Endothelial cell (in vitro differentiated cells): Measurements from ENCODE around the gene PPIA. TPM values are rescaled to one million over a fixed set of nuclear protein-coding genes. Genes with fewer than 3 reads are reported as not detected.

Source experiments
- DNase-seq: peaks from one replicate; pipeline ENCODE4 v3.0.0; 2021; ENCODE audit warnings: low spot score
- H3K27ac Mint-ChIP-seq: one replicate; pipeline ENCODE4 v1.8.0; 2021; ENCODE audit warnings: mixed read lengths, inconsistent platforms; ENCODE audit not compliant: unreplicated experiment
- H3K27me3 Mint-ChIP-seq: one replicate; pipeline ENCODE4 v1.8.0; 2021; ENCODE audit warnings: mild to moderate bottlenecking, moderate library complexity, mixed read lengths, inconsistent platforms; ENCODE audit not compliant: unreplicated experiment
- H3K36me3 Mint-ChIP-seq: one replicate; pipeline ENCODE4 v1.8.0; 2021; ENCODE audit warnings: mild to moderate bottlenecking, low read depth, mixed read lengths, inconsistent platforms; ENCODE audit not compliant: unreplicated experiment
- H3K4me1 Mint-ChIP-seq: one replicate; pipeline ENCODE4 v1.8.0; 2021; ENCODE audit warnings: mild to moderate bottlenecking, mixed read lengths, inconsistent platforms; ENCODE audit not compliant: unreplicated experiment
- H3K4me3 Mint-ChIP-seq: one replicate; pipeline ENCODE4 v1.8.0; 2021; ENCODE audit warnings: mild to moderate bottlenecking, mixed read lengths, inconsistent platforms; ENCODE audit not compliant: unreplicated experiment
- H3K9me3 Mint-ChIP-seq: one replicate; pipeline ENCODE4 v1.8.0; 2021; ENCODE audit warnings: mixed read lengths, inconsistent platforms; ENCODE audit not compliant: unreplicated experiment
- long read RNA-seq: library from polyadenylated mRNA; unstranded; transcript quantifications from one replicate; pipeline ENCODE4 v2.0.0, GENCODE V29; 2020; ENCODE audit not compliant: unreplicated experiment
- total RNA-seq: library from RNA; stranded (reverse); fragmentation: NEBNext Ultra II Directional; extraction: Animal tissue kit (Norgen Biotek cat#: 25700); gene quantifications from one replicate; pipeline ENCODE4 v1.2.1, GENCODE V29; 2021; ENCODE audit not compliant: unreplicated experiment
- TF ChIP-seq, protein P1 (sequence below): fragments of 200-600 bp; sonication (generic); IDR thresholded peaks from one replicate; pipeline ENCODE4 v1.5.0; 2021; ENCODE audit warnings: antibody characterized with exemption; ENCODE audit not compliant: unreplicated experiment

The PPIA gene
- 1,721 TPM for total RNA-seq
- long read RNA-seq, transcript PPIA-201 (6 exons, 818 nt): minor isoform, 5 of 1,840 reads
- long read RNA-seq, transcript PPIA-204 (5 exons, 2,238 nt): major isoform, 1,801 of 1,840 reads
- long read RNA-seq, transcript PPIA-208 (6 exons, 907 nt): minor isoform, 5 of 1,840 reads
- long read RNA-seq, partial matches to known transcripts: 9 of 1,840 reads
- long read RNA-seq, other reads (novel, unspliced or antisense): 20 of 1,840 reads

GRCh38 chr7:44796504-44797328 lies at the start of gene PPIA:
Gene PPIA, plus strand, starts transcription at chr7:44796681. Its CDS starts 44 bp downstream, at chr7:44796725.
- TF ChIP-seq, protein P1, sequence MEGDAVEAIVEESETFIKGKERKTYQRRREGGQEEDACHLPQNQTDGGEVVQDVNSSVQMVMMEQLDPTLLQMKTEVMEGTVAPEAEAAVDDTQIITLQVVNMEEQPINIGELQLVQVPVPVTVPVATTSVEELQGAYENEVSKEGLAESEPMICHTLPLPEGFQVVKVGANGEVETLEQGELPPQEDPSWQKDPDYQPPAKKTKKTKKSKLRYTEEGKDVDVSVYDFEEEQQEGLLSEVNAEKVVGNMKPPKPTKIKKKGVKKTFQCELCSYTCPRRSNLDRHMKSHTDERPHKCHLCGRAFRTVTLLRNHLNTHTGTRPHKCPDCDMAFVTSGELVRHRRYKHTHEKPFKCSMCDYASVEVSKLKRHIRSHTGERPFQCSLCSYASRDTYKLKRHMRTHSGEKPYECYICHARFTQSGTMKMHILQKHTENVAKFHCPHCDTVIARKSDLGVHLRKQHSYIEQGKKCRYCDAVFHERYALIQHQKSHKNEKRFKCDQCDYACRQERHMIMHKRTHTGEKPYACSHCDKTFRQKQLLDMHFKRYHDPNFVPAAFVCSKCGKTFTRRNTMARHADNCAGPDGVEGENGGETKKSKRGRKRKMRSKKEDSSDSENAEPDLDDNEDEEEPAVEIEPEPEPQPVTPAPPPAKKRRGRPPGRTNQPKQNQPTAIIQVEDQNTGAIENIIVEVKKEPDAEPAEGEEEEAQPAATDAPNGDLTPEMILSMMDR: no peak
- DNase-seq: peak; percentile 97
- no peaks in the 10 kb centered on the region for H3K9me3 Mint-ChIP-seq
- peak within 1 kb of the TSS; percentile 99 for H3K27ac Mint-ChIP-seq
- H3K36me3 Mint-ChIP-seq: peaks cover 31% of the 10 kb centered on the region
- peak within 1 kb of the TSS; percentile 100 for H3K4me3 Mint-ChIP-seq
- H3K4me1 Mint-ChIP-seq: peaks cover 18% of the 10 kb centered on the region
- H3K27me3 Mint-ChIP-seq: peaks cover 13% of the 10 kb centered on the region

DNA sequence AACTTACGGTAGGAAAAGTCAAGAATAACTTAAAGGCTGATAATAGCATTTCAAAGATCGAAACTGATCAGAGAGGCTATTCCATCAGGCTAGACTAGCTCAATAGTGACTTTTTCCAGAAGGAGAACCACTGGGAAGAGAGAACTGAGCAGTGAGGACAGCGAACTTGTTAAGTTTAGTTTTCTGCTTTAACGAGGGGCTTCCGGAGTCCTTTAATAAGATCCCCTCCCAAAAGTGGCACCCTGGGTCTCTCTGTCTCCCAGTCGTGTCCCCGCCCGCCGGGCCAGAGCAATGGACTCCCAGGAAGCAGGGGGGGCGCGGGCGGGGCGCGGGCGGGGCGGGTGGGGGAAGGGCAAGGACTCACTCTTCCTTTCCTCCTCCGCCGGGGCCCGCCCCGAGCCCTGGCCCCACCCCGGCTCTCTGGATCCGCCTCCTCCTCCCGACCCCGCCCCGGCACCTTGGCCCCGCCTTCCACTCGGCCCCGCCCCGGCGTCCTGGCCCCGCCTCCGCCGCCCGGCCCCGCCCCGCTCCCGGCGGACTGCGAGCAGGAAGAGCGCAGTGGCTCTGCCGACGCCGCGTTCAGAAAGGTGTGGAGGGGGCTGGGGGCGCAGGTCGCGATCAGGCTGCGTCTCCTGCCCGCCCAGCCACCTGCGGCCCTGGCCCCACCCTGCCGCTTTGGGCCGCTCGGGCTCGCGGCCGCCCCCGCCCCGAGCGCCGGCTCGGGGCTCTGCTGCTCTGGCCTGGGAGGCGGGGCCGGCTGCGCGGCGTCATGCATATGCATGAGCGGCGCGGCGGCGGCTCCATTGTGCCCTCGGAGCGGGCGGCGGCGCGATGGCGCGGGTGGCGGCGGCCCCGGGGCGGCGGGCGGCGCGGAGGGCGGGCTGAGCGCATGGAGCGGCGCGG lies 48.2 kb upstream of the PPIA start, which contains the start of gene ZMIZ2:
Gene ZMIZ2, plus strand, starts transcription at position 803 of the 903 bp plus-strand sequence. CDS start 7,403 bp downstream, outside the sequence.
- Mint-ChIP-seq H3K27ac (peak within 1 kb of the TSS; percentile 71), H3K4me3 (peak within 1 kb of the TSS; percentile 89), H3K4me1 (peaks cover 28% of the 10 kb centered on the region), H3K9me3 (no peaks in the 10 kb centered on the region), H3K27me3 (peaks cover 12% of the 10 kb centered on the region), H3K36me3 (peaks cover 5% of the 10 kb centered on the region)
- DNase-seq: peak; percentile 95
- TF ChIP-seq, protein P1: no peak

DNA sequence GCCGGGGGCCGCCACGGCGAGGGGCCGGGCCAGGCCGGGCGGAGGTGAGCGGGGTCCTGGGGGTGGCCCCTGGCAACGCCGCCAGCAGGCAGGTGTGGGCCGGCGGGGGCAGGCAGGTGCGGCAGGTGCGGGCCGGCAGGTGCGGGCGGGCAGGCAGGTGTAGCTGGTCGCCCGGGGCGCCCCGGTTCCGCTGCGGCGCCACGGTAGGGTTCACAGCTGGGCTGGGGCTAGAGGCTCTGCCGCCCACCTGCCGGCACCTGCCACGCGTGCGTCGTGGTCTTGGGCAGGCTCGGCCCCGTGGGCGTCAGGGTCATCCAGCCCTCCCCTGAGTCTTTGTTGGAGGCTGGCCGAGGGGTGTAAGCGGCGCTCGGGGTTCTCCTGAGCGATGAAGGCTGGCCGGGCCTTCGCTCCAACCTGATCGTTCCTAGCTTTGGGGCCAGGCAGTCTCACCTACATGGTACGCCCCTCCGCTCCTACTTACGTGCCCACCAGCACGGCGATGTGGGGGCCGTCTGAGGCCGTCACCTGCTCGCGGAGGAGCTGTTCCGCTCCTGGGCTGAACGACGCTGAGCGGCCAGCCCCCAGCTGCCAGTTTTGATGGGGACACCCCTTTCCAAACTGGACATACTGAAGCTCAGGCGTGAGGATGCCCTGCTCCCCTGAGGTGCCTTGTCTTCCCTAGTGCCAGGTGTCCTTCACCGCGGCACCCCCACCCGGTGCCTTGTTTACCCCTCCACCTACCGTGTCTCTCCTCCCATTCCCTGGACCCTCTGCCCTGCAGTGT lies 47.3 kb upstream of the PPIA start:
- Mint-ChIP-seq H3K4me1 (peaks cover 20% of the 10 kb centered on the region), H3K27ac (peak overlapping the region; percentile 71), H3K27me3 (peaks cover 12% of the 10 kb centered on the region), H3K36me3 (peaks cover 5% of the 10 kb centered on the region), H3K4me3 (peak overlapping the region; percentile 89), H3K9me3 (no peaks in the 10 kb centered on the region)
- DNase-seq: no peak
- TF ChIP-seq, protein P1: no peak

DNA sequence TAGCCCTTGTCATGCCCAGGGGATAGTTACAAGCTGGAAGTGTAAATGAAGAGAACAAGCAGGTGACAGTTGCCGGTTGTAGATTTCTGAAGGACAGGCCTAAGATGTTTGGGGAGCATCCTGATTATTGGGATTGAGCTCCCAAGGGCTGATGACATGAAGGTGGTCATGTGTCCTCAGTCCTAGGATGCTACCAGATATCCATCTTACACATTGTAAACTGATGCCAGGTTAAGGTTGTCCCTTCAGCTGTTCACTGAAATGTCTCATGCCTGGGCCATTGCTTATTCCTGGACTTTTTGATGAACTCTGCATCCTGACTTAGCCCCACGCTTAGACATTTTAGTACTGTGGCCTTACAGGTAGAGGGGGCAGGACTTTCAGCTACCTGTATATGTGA lies 46.5 kb upstream of the PPIA start:
- no peak for DNase-seq
- Mint-ChIP-seq H3K27ac (no peak overlapping the region), H3K4me1 (peaks cover 17% of the 10 kb centered on the region), H3K27me3 (peaks cover 13% of the 10 kb centered on the region), H3K4me3 (peak overlapping the region; percentile 89), H3K36me3 (peaks cover 5% of the 10 kb centered on the region), H3K9me3 (no peaks in the 10 kb centered on the region)
- TF ChIP-seq, protein P1: no peak
